ENCODE results near the gene SYS1. TPM values are rescaled to one million over a fixed set of nuclear protein-coding genes. Genes with fewer than 3 reads are reported as not detected.

SYS1 gene
- total and polyA plus RNA-seq, 2 donors (not counting 3 experiments of a cell fraction or from before 2014, with no cell fraction given) = 27.4 to 79.6 TPM

GRCh38 chr20:45318386-45318939 is 44.5 kb upstream of the SYS1 start:
- CTCF ChIA-PET = interaction anchor here (0.7 to 15.2 kb wide), 38 partner anchors 10 to 461 kb away, joined by 3 to 389 read pairs (median 5); partner anchors contain the start of genes DBNDD2, PIGT, SDC4 and SYS1
- H4K20me1 ChIP-seq (replicated peaks; ENCODE audit: control insufficient read depth, extremely low read depth, insufficient read depth, low read length) = no peaks in the 10 kb centered on the region
- no peak for TF ChIP-seq FOS (IDR thresholded peaks at IDR 0.05; ENCODE audit: borderline replicate concordance, insufficient read depth, low read length)
- TF ChIP-seq MYC (IDR thresholded peaks at IDR 0.05; ENCODE audit: low read depth, low read length) = no peak
- no peak for TF ChIP-seq JUN (IDR thresholded peaks at IDR 0.05; ENCODE audit: borderline replicate concordance, insufficient read depth, insufficient read length, low read depth)
- TF ChIP-seq GATA2 (IDR thresholded peaks at IDR 0.05; ENCODE audit: insufficient read depth, insufficient read length, low read depth, low read length) = no peak
- TF ChIP-seq CTCF (IDR thresholded peaks at IDR 0.05; ENCODE audit: extremely low read depth in 1 of 2, insufficient read depth in 1 of 2, low read depth in 1 of 2, low read length in 2 of 2) = no peak
- TF ChIP-seq EZH2 (IDR thresholded peaks at IDR 0.05; ENCODE audit: borderline replicate concordance, low read depth, low read length, severe bottlenecking) = no peak
- no peak for TF ChIP-seq POLR2A (IDR thresholded peaks at IDR 0.05; ENCODE audit: low read depth, low read length)
- no peak for TF ChIP-seq POLR2AphosphoS5 (IDR thresholded peaks at IDR 0.05; ENCODE audit: insufficient read depth, low read depth, low read length)
- no peak for TF ChIP-seq MAX (IDR thresholded peaks at IDR 0.05; ENCODE audit: insufficient read depth, insufficient read length)
- H3K9ac ChIP-seq (replicated peaks; ENCODE audit: extremely low read depth, insufficient read depth, low read length) = no peak overlapping the region
- no peak overlapping the region for H3K4me2 ChIP-seq (ENCODE audit: insufficient read depth, low read length)
- dilution Hi-C loops (cut with MboI; ENCODE audit: extremely low pct_ligation_motif_present, low sequenced_read_pairs) = no loop called here
- no peak for FAIRE-seq
- H3K27ac ChIP-seq (ENCODE audit: insufficient read depth, low read depth, low read length) = no peak overlapping the region
- H3K4me3 ChIP-seq (replicated peaks in 1 of 3; ENCODE audit: insufficient read depth in 1 of 3, low read depth in 1 of 3, low read length in 3 of 3) = no peak overlapping the region
- POLR2A ChIA-PET = interaction anchor here (0.7 kb wide), 1 partner anchor 461 kb away, joined by 4 read pairs; no protein-coding TSS in a partner anchor
- no peaks in the 10 kb centered on the region for H3K9me1 ChIP-seq (replicated peaks; ENCODE audit: control insufficient read depth, extremely low read depth, insufficient read depth, low read length)
- peaks cover 20 to 24% of the 10 kb centered on the region in 2 experiments for H3K27me3 ChIP-seq (ENCODE audit: control insufficient read depth in 2 of 2, insufficient read depth in 2 of 2, low read length in 2 of 2)
- BruUV-seq (replicated peaks) = no TSS peak
- H3K79me2 ChIP-seq (ENCODE audit: control insufficient read depth, insufficient read depth, low read length) = no peaks in the 10 kb centered on the region
- no peaks in the 10 kb centered on the region for H3K36me3 ChIP-seq (ENCODE audit: control insufficient read depth in 2 of 2, extremely low read depth in 1 of 2, insufficient read depth in 2 of 2, low read length in 2 of 2)
- DNase-seq (ENCODE audit: low read depth, low spot score) = no peak
- H3K4me1 ChIP-seq (ENCODE audit: control insufficient read depth, extremely low read depth, insufficient read depth, low read length) = no peaks in the 10 kb centered on the region
- no peaks in the 10 kb centered on the region for H3K9me3 ChIP-seq (replicated peaks; ENCODE audit: control insufficient read depth, insufficient read depth, low read length)
- intact Hi-C loops (cut with micrococcal nuclease) = no loop called here
- H2AFZ ChIP-seq (ENCODE audit: low read depth, low read length) = no peak overlapping the region
